ENCODE data around the gene ROR2. TPM values are rescaled to one million over a fixed set of nuclear protein-coding genes. Genes with fewer than 3 reads are reported as not detected.

ROR2 gene
- total RNA-seq, 1 donor from 2014 or later: 0.74 TPM

- Histone ChIP-seq H3K4me3 (peak overlapping the region; percentile 17), H3K36me3 (no peaks in the 10 kb centered on the region), H3K27ac (replicated peaks) (peak overlapping the region; percentile 50), H3K9me3 (replicated peaks) (no peaks in the 10 kb centered on the region), H3K4me1 (peaks cover 19% of the 10 kb centered on the region), H3K27me3 (ENCODE audit: low read depth) (no peaks in the 10 kb centered on the region)
- TF ChIP-seq, protein P1, sequence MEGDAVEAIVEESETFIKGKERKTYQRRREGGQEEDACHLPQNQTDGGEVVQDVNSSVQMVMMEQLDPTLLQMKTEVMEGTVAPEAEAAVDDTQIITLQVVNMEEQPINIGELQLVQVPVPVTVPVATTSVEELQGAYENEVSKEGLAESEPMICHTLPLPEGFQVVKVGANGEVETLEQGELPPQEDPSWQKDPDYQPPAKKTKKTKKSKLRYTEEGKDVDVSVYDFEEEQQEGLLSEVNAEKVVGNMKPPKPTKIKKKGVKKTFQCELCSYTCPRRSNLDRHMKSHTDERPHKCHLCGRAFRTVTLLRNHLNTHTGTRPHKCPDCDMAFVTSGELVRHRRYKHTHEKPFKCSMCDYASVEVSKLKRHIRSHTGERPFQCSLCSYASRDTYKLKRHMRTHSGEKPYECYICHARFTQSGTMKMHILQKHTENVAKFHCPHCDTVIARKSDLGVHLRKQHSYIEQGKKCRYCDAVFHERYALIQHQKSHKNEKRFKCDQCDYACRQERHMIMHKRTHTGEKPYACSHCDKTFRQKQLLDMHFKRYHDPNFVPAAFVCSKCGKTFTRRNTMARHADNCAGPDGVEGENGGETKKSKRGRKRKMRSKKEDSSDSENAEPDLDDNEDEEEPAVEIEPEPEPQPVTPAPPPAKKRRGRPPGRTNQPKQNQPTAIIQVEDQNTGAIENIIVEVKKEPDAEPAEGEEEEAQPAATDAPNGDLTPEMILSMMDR (IDR thresholded peaks at IDR 0.05; ENCODE audit: borderline replicate concordance): no peak
- intact Hi-C loops (cut with micrococcal nuclease): no loop called here
- peak; percentile 37 for DNase-seq
These were observed 106.3 kb downstream of the ROR2 start for GRCh38 chr9:91843623-91844148.

DNA sequence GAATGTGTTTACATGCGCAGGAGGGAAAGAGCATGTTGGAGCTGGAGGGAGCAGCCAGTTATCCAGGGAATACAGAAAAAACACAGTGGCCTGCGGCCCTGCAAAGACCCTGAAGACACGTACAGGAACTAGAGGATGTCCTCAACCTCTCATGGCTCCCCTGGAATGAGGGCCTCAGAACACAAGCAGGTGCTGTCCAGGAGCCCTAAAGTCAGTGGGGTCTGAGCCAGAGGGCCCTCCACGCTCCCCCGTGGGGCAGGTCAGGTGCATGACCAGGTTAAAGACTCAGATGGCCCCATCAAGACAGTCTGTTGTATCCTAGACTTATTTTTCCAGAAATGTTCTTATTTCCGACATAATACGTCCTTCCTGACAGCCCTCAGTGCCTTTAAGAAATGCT, 106.9 kb downstream of the ROR2 start:
- H3K9me3 ChIP-seq (replicated peaks): no peaks in the 10 kb centered on the region
- TF ChIP-seq, protein P1 (IDR thresholded peaks at IDR 0.05; ENCODE audit: borderline replicate concordance): no peak
- no peak for DNase-seq
- H3K27ac ChIP-seq (replicated peaks): no peak overlapping the region
- H3K36me3 ChIP-seq: no peaks in the 10 kb centered on the region
- intact Hi-C loops (cut with micrococcal nuclease): no loop called here
- H3K4me3 ChIP-seq: no peak overlapping the region
- peaks cover 3% of the 10 kb centered on the region for H3K27me3 ChIP-seq (ENCODE audit: low read depth)
- peaks cover 24% of the 10 kb centered on the region for H3K4me1 ChIP-seq

DNA sequence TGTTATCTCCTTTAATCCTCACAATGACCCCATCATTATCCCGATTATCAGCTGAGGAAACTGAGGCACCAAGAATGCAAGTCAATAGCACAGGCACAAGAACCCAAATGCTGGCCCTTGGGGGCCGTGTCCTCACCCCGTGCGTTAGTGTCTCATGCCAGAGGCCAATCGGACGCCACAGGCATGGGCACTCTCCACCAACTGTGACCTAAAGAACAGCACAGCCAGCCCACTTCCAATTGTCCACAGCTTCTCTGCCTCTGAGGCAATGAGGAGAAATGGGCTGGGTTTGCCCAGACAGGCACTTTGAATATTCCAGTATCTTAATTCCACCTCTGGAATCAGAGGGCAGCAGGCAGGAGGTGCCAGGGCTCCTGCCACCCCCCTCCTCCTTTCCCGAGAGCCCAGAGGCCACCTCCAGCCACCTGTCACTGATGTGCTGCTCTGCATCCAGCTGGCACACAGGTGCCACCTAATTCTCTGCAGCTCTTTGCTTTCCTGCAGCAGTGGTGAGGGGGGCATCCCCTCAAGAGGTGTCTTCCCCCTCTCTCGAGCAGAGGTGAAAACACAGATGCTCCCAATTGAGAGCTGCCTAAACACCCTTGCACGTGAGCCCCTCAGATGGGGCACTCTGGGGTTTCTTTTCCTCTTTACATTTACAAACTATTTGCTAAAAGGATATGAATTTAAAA, 107.5 kb downstream of the ROR2 start:
- H3K36me3 ChIP-seq: no peaks in the 10 kb centered on the region
- H3K9me3 ChIP-seq (replicated peaks): no peaks in the 10 kb centered on the region
- peaks cover 27% of the 10 kb centered on the region for H3K4me1 ChIP-seq
- DNase-seq: no peak
- intact Hi-C loops (cut with micrococcal nuclease): no loop called here
- no peak overlapping the region for H3K4me3 ChIP-seq
- TF ChIP-seq, protein P1 (IDR thresholded peaks at IDR 0.05; ENCODE audit: borderline replicate concordance): no peak
- H3K27ac ChIP-seq (replicated peaks): no peak overlapping the region
- peaks cover 3% of the 10 kb centered on the region for H3K27me3 ChIP-seq (ENCODE audit: low read depth)

GRCh38 chr9:91841591-91841990, 108.4 kb downstream of the ROR2 start:
- TF ChIP-seq, protein P1 (IDR thresholded peaks at IDR 0.05; ENCODE audit: borderline replicate concordance): no peak
- H3K4me3 ChIP-seq: no peak overlapping the region
- no peaks in the 10 kb centered on the region for H3K9me3 ChIP-seq (replicated peaks)
- H3K27me3 ChIP-seq (ENCODE audit: low read depth): peaks cover 3% of the 10 kb centered on the region
- H3K27ac ChIP-seq (replicated peaks): no peak overlapping the region
- no peaks in the 10 kb centered on the region for H3K36me3 ChIP-seq
- DNase-seq: no peak
- intact Hi-C loops (cut with micrococcal nuclease): no loop called here
- H3K4me1 ChIP-seq: peaks cover 27% of the 10 kb centered on the region

GRCh38 chr9:91840882-91841281, 109.1 kb downstream of the ROR2 start:
- TF ChIP-seq, protein P1 (IDR thresholded peaks at IDR 0.05; ENCODE audit: borderline replicate concordance): no peak
- H3K27me3 ChIP-seq (ENCODE audit: low read depth): peaks cover 3% of the 10 kb centered on the region
- no peaks in the 10 kb centered on the region for H3K36me3 ChIP-seq
- H3K4me3 ChIP-seq: no peak overlapping the region
- no peaks in the 10 kb centered on the region for H3K9me3 ChIP-seq (replicated peaks)
- no peak overlapping the region for H3K27ac ChIP-seq (replicated peaks)
- intact Hi-C loops (cut with micrococcal nuclease): no loop called here
- DNase-seq: no peak
- H3K4me1 ChIP-seq: peaks cover 27% of the 10 kb centered on the region

All from left ventricle myocardium inferior (tissue), 1 donor.